ENCODE measurements around the gene CHM. TPM values are rescaled to one million over a fixed set of nuclear protein-coding genes. Genes with fewer than 3 reads are reported as not detected.
"Not testable (repeated sequence)": the region's sequence is repeated elsewhere in the genome, so short reads cannot be mapped to it uniquely, and the experiment has no call there.

CHM gene
- total and polyA plus RNA-seq, 2 of the 8 experiments (the other 6 are each of a cell fraction or from before 2014, with no cell fraction given), result 8.6 to 15.5 TPM

DNA sequence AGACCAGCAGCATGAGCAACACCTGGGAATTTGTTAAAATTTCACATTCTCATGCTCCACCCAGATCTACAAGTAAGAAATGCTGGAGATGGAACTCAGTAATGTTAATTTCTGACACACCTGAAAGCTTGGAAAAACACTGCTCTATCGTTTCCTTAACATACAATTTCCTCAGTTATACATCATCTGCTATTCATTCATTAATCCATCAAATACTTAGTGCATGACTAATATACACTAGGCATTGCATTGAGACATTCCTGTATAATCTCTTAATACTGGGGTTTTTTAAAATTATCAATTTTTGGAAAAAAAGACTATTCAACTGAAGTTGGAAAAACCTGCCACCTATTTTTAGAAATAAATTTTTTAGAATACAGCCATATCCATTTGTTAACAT is 106.1 kb downstream of the CHM start (continued):
- TF ChIP-seq YY1 (IDR thresholded peaks at IDR 0.05; ENCODE audit: low read depth, low read length), result no peak
- no peak for TF ChIP-seq BACH1 (IDR thresholded peaks at IDR 0.05; ENCODE audit: low read length)

DNA sequence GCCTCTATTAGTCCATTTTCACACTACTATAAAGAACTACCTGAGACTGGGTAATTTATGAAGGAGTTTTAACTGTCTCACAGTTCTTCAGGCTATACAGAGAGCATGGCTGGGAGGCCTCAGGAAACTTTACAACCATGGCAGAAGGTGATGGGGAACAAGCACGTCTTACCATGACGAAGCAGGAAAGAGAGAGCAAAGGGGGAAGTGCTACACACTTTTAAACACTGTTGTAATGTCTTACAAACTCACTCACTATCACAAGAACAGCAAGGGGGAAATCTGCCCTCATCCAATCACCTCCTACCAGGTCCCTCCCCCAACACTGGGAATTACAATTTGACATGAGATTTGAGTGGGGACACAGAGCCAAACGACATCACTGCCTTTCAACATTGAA is 107.4 kb downstream of the CHM start:
- H3K79me1 ChIP-seq (ENCODE audit: low read depth, low read length); H3K27me3 ChIP-seq (replicated peaks in 1 of 4; ENCODE audit: control insufficient read depth in 3 of 4, extremely low read depth in 1 of 4, insufficient read depth in 3 of 4, low read length in 3 of 4); H3K4me3 ChIP-seq (ENCODE audit: extremely low read depth in 1 of 4, insufficient read depth in 2 of 4, low read depth in 3 of 4, low read length in 4 of 4); H2AFZ ChIP-seq (ENCODE audit: low read length); H3K79me2 ChIP-seq (ENCODE audit: control insufficient read depth in 1 of 2, insufficient read depth in 2 of 2, low read length in 2 of 2); FAIRE-seq; H3K14ac ChIP-seq (ENCODE audit: insufficient read length); H2BK120ac ChIP-seq (replicated peaks; ENCODE audit: low read depth, low read length); H3K18ac ChIP-seq (ENCODE audit: extremely low read depth, low read length); H2BK12ac ChIP-seq (ENCODE audit: low read depth, low read length); H3K9me3 ChIP-seq (ENCODE audit: insufficient read depth in 2 of 2, low read depth in 1 of 2, low read length in 1 of 2); H2BK5ac ChIP-seq (ENCODE audit: low read depth, low read length); H4K91ac ChIP-seq (replicated peaks; ENCODE audit: insufficient read length, low read length); H3K4me1 ChIP-seq (replicated peaks in 1 of 4; ENCODE audit: control insufficient read depth in 3 of 4, insufficient read depth in 4 of 4, low read length in 3 of 4); H3K27ac ChIP-seq (ENCODE audit: low read depth, low read length); H3K36me3 ChIP-seq (ENCODE audit: control insufficient read depth in 2 of 4, insufficient read depth in 4 of 4, low read length in 3 of 4); CTCF ChIA-PET (ENCODE audit: partially characterized antibody); DNase-seq (ENCODE audit: low read depth in 1 of 2, low spot score in 2 of 2); POLR2A ChIA-PET (ENCODE audit: partially characterized antibody); H3K23ac ChIP-seq (ENCODE audit: insufficient read length); H4K5ac ChIP-seq (ENCODE audit: insufficient read length, low read depth, low read length); H3K56ac ChIP-seq (replicated peaks; ENCODE audit: insufficient read length, low read depth, low read length); H3K4ac ChIP-seq (replicated peaks; ENCODE audit: insufficient read length, low read depth, low read length); H2BK15ac ChIP-seq (ENCODE audit: low read length); H3K9ac ChIP-seq (replicated peaks in 1 of 4; ENCODE audit: extremely low read depth in 1 of 4, low read depth in 3 of 4, low read length in 3 of 4); H2AK5ac ChIP-seq (ENCODE audit: low read depth, low read length); H2BK20ac ChIP-seq (ENCODE audit: low read length); H4K20me1 ChIP-seq (replicated peaks in 1 of 2; ENCODE audit: control insufficient read depth in 1 of 2, insufficient read depth in 2 of 2, low read length in 2 of 2); H3K23me2 ChIP-seq (ENCODE audit: low read depth, low read length); H4K8ac ChIP-seq (ENCODE audit: extremely low read depth, insufficient read depth, low read length); H3K4me2 ChIP-seq (ENCODE audit: insufficient read depth in 1 of 2, low read depth in 2 of 2, low read length in 2 of 2): not testable (repeated sequence)
- 86% methylated on average over 3 of the region's 3 CpGs; no CpG with 5 or more reads in 1 of the 2 experiments for WGBS, 2 experiments (ENCODE audit: extremely low coverage in 1 of 2, insufficient coverage in 1 of 2, insufficient read length in 1 of 2, insufficient replicate concordance in 2 of 2, low coverage in 1 of 2, low lambda C conversion rate in 2 of 2, missing lambda C conversion rate in 1 of 2)
